Fibroblast of mammary gland (primary cell): Measurements from ENCODE around the gene S100A10.

Experiments used
- DNase-seq: peaks from one replicate; pipeline ENCODE4 v3.0.0-alpha.2; 2010; ENCODE audit warnings: low read depth
- H3K4me3 ChIP-seq: 2 replicates; pipeline ENCODE4 v1.5.1; 2011; ENCODE audit warnings: low read depth, mild to moderate bottlenecking, low read length, moderate library complexity; ENCODE audit not compliant: control insufficient read depth
- CTCF ChIP-seq: conservative IDR thresholded peaks from 2 replicates; pipeline ENCODE4 v1.5.1; 2011; ENCODE audit warnings: low read depth, low read length, inconsistent platforms; ENCODE audit not compliant: control insufficient read depth, insufficient read depth

S100A10 gene

GRCh38 chr1:151981178-151981525 lies 12.5 kb downstream of the S100A10 start:
- DNase-seq = peak; percentile 37
- TF ChIP-seq CTCF = no peak
- H3K4me3 ChIP-seq = no peak overlapping the region

DNA sequence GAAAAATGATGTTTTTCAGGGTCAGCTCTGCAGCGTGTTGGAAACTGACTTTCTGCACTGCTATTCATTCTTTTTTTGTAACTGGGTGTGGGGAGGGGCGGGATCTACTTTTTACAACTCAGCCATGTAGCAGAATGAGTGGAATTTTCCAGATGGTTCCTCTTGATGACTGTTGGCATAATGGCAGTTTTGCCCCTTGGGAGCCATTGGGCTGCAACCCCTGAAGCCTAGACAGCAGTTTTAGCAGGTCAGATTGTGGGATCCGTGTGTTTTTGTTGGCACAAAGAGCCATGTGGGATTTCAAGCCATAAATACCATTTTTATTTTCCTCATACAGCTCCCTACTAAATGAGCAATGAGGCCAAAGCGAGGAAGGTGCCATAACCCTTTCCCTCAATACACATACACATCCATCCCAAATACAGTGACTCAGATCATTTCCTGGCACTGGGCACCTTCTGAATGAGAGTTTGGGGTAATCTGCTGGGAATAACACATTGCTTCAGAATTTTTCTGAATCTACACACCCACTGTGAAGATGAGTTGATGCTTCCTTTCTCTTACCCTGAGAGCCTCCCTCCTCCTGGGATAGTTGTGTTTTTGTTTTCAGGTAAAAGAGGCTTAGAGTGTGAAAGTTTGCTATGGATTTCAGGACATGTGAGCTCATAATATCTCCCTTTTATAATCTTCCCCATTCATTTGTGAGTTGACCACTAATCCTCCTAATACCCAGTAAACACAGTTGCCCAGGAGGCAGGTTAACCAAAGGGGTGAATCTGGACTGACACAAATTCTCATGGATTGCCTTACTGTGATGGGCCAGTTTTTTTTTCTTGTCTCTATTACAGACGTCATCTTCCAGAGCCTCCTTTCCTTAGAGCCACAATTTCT lies 13.1 kb downstream of the S100A10 start:
- TF ChIP-seq CTCF = no peak
- H3K4me3 ChIP-seq = no peak overlapping the region
- peak; percentile 98 for DNase-seq

- H3K4me3 ChIP-seq = no peak overlapping the region
- TF ChIP-seq CTCF = no peak
- DNase-seq = no peak
Observed at GRCh38 chr1:151978922-151979321, 14.7 kb downstream of the S100A10 start.

- H3K4me3 ChIP-seq = no peak overlapping the region
- DNase-seq = no peak
- no peak for TF ChIP-seq CTCF
Observed at GRCh38 chr1:151977662-151978230, 15.9 kb downstream of the S100A10 start.

GRCh38 chr1:151976858-151977257 lies 16.8 kb downstream of the S100A10 start:
- peak; percentile 68 for DNase-seq
- no peak for TF ChIP-seq CTCF
- no peak overlapping the region for H3K4me3 ChIP-seq

DNA sequence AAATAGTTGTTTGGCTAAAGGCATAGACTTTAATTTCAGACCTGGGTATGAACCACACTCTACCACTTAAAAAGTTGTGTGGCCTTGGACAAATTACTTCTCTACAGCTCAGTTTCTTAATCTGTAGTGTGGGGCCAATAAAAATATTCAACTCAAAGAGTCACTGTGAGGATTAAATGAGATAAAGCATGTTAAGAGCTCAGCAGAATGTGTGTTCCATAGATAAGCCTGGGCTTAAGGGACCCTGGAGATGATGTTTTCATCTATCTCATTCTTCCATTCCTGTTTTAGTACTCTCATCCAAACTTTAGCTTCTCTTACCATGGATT lies 17.7 kb downstream of the S100A10 start:
- DNase-seq = no peak
- TF ChIP-seq CTCF = no peak
- H3K4me3 ChIP-seq = no peak overlapping the region
